Thoracic aorta (tissue), 2 donors: Measurements from ENCODE around the gene RAPGEF3. TPM values are rescaled to one million over a fixed set of nuclear protein-coding genes. Genes with fewer than 3 reads are reported as not detected.

Experiments used
- ATAC-seq: fragments of 150-250 bp; one replicate; pipeline ENCODE4 v1.8.0; 2017; ENCODE audit warnings: low read depth; ENCODE audit not compliant: insufficient number of reproducible peaks, low FRiP score
- DNase-seq: peaks from one replicate; pipeline ENCODE4 v3.0.0-alpha.2; 2020; ENCODE audit warnings: low spot score
- H3K27ac ChIP-seq, 2 donors: fragments of 200-600 bp; sonication (generic); 1 replicate in 1 of 2; 2 replicates in 1 of 2; pipeline ENCODE4 v1.5.1; 2016; ENCODE audit warnings: mild to moderate bottlenecking in 2 of 2, moderate library complexity in 2 of 2
- H3K27me3 ChIP-seq: fragments of 200-600 bp; sonication (generic); replicated peaks from 2 replicates; pipeline ENCODE4 v1.6.0; 2016; ENCODE audit warnings: mild to moderate bottlenecking; ENCODE audit not compliant: insufficient read depth
- H3K36me3 ChIP-seq: fragments of 200-600 bp; sonication (generic); one replicate; pipeline ENCODE4 v1.5.1; 2016
- H3K4me1 ChIP-seq, 2 donors: fragments of 200-600 bp; sonication (generic); 1 replicate in 1 of 2; 2 replicates in 1 of 2; pipeline versions ENCODE4 v1.5.1 to v1.6.0; 2016; ENCODE audit warnings: low read depth in 2 of 2, mild to moderate bottlenecking in 1 of 2; ENCODE audit not compliant: control insufficient read depth in 1 of 2
- H3K4me3 ChIP-seq: fragments of 200-600 bp; sonication (generic); 2 replicates; pipeline ENCODE4 v1.5.1; 2016; ENCODE audit warnings: mild to moderate bottlenecking
- H3K9me3 ChIP-seq: fragments of 200-600 bp; sonication (generic); 2 replicates; pipeline ENCODE4 v1.5.1; 2016
- CTCF ChIP-seq: fragments of 200-600 bp; sonication (generic); IDR thresholded peaks from one replicate; pipeline ENCODE4 v1.5.1; 2019; ENCODE audit warnings: antibody characterized with exemption
- total RNA-seq, 2 donors: library from RNA; depleted of rRNA; stranded (reverse); fragments of >200 nt; gene quantifications; one replicate each; pipeline versions ENCODE4 v1.1.0 to v1.2.3, GENCODE V29; 2016

RAPGEF3 gene
- total RNA-seq, 2 donors from 2014 or later: 40.9 to 77.4 TPM

DNA sequence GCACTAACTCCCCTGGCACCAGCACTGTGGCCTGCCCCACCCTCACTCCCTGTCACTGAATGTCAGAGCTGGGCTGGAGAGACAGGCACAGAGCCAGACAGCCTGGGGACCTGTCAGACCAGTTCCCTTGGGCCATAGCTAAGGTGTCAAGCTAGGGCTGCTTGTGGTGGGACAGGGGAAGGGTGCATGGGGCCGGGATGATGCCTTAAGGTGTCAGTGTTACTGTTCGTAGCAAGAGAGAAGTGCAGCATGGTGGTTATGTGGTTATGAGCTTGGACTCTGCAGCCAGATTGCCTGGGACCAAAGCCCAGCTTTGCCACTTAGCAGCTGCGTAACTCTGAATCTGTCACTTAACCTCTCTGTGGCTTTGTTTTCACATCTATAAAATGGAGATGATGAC is 3.8 kb downstream of the RAPGEF3 start:
- peaks cover 43 to 83% of the 10 kb centered on the region in 2 donors for H3K4me1 ChIP-seq
- no peak for ATAC-seq

DNA sequence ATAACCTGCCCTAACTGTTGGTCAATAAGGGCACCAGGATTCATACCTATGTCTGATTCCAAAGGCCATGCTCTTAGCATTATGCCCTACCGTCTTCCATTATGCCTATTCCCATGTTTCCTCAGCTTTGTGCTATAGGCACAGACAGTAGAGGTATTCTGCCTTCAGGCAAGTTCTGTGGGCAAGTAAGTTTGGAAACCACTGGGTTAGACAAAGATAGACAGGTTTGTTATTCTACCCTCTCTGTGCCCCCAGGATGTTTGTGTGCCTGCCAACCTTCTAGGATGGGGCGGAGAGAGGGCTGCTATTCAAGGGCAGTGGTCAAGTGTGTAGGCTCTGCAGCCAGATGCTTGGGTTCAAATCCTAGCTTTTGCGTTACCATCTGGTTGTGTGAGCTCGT is 4.6 kb downstream of the RAPGEF3 start:
- peak overlapping the region; percentile 96 for H3K27ac ChIP-seq
- no peak for DNase-seq
- no peaks in the 10 kb centered on the region for H3K9me3 ChIP-seq
- H3K4me1 ChIP-seq: peaks cover 43 to 77% of the 10 kb centered on the region in 2 donors
- no peak for TF ChIP-seq CTCF
- H3K36me3 ChIP-seq: peaks cover 11% of the 10 kb centered on the region
- peak overlapping the region; percentile 45 for H3K4me3 ChIP-seq
- H3K27me3 ChIP-seq: no peaks in the 10 kb centered on the region
- no peak for ATAC-seq

More for the DNA sequence above, 3.8 kb downstream of the RAPGEF3 start:
- peaks cover 6% of the 10 kb centered on the region for H3K36me3 ChIP-seq
- H3K27me3 ChIP-seq: no peaks in the 10 kb centered on the region
- no peak for TF ChIP-seq CTCF
- DNase-seq: no peak
- H3K9me3 ChIP-seq: no peaks in the 10 kb centered on the region
- H3K4me3 ChIP-seq: no peak overlapping the region
- H3K27ac ChIP-seq: peak overlapping the region; percentile 96

DNA sequence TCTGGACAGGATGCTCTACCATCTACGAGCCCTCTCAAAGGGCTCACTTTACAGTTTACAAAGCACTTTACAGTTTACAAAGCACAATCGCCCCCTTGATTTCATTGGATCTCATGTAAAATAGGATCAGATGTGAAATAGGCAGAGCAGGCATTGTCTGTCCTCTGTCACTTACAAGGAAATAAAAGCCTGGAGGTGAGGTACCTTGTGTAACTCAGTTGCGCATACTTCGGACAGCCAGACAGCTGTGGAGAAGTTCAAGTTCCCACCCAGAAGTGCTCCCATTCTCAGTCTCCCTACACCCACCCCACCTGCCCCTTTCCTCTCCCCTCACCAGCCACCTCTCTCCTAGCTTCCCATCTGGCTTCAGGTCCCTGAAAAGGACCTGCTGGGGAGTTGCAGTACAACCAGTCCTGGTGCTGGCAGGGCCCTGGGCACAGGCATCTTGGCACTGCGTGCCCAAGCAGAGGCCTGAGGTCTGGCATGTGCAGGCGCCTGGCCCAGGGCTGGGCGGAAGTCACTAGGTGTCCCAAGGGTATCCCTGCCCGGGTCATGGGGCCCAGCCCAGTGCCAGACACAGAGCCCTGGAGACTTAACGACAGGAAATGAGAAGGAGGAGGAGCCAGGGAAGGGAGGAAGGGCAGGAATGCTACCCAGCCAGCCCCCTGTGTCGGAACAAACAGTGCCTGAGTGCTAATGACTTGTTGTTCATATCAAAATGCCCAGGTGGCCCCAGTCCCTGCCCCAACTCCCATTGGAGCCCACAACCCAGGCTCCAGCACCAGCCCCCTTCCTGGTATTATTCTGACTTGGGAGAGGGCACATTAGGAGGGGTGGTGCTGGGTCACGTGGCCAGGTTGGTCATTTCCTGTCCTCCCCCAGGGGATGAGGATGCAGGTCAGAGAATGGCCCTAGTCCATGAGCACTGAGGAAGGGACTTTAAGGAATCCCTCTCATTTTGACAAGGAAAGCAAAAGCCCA is 5.4 kb downstream of the RAPGEF3 start:
- ATAC-seq (peak; percentile 77), DNase-seq (peak; percentile 73)
- H3K27ac ChIP-seq: peak overlapping the region; percentile 96
- peak overlapping the region; percentile 45 for H3K4me3 ChIP-seq
- H3K27me3 ChIP-seq: no peaks in the 10 kb centered on the region
- H3K4me1 ChIP-seq: peaks cover 42 to 73% of the 10 kb centered on the region in 2 donors
- H3K36me3 ChIP-seq: peaks cover 13% of the 10 kb centered on the region
- no peaks in the 10 kb centered on the region for H3K9me3 ChIP-seq
- TF ChIP-seq CTCF: peak; percentile 26

DNA sequence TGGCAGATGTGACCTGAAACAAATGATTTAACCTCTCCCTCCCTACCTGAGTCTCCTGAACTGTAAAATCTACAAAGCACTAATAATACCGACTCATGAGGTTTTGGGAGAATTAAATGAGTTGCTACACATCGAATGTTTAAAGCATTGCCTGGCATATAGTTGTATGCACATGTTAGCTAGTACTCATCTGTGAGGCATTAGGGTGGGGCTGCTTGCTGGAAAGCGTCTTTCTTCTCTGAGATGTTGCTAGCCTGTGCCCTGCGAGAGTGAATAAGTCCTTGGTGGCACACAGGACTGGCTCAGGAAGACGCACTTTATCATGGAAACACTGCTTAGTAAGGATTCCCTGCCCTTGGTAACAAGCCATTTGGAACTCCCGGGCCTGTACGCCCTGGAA is 6.1 kb downstream of the RAPGEF3 start:
- Histone ChIP-seq H3K9me3 (no peaks in the 10 kb centered on the region), H3K4me1 (peaks cover 36 to 66% of the 10 kb centered on the region in 2 donors), H3K27ac (peak overlapping the region; percentile 96), H3K36me3 (peaks cover 20% of the 10 kb centered on the region), H3K4me3 (no peak overlapping the region), H3K27me3 (no peaks in the 10 kb centered on the region)
- TF ChIP-seq CTCF: no peak
- DNase-seq (no peak), ATAC-seq (no peak)

DNA sequence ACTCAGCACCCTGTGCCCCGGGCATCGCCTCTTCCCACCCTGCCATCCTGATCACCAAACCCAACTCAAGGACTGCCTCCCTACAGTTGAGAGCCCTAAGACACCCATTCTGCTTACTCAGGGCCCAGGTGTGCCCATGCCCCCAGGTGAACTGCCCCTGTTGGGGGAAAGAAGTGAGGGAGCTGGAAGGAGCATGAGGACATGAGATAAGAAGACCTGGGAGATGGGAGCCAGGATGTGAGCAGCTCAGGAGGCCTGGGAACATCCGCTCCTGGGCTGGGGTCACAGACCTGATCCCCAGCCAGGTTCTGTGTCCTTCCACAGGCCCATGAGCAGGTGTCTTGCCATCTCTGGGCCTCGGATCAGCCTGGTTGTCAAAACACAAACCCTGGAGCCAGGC is 6.6 kb downstream of the RAPGEF3 start:
- TF ChIP-seq CTCF: no peak
- DNase-seq (no peak), ATAC-seq (no peak)
- Histone ChIP-seq H3K27me3 (no peaks in the 10 kb centered on the region), H3K9me3 (no peaks in the 10 kb centered on the region), H3K27ac (peak overlapping the region; percentile 96), H3K4me3 (no peak overlapping the region), H3K4me1 (peaks cover 34 to 61% of the 10 kb centered on the region in 2 donors), H3K36me3 (peaks cover 22% of the 10 kb centered on the region)
